ENCODE results near the gene DDAH1.
"Not testable (repeated sequence)": the region's sequence is repeated elsewhere in the genome, so short reads cannot be mapped to it uniquely, and the experiment has no call there.

Gene DDAH1

GRCh38 chr1:85347908-85348307, 117.1 kb downstream of the DDAH1 start:
- no peak overlapping the region for H3K27ac ChIP-seq
- CTCF ChIA-PET: interaction anchor here (0.7 kb wide), 1 partner anchor 9 kb away, joined by 3 read pairs; no protein-coding TSS in a partner anchor
- POLR2A ChIA-PET (ENCODE audit: low non-redundant PET): no interaction called here
- no peak for DNase-seq (ENCODE audit: low spot score)
- no peak for TF ChIP-seq CTCF (conservative IDR thresholded peaks at IDR 0.05; ENCODE audit: low read depth)

- CTCF ChIA-PET: not testable (repeated sequence)
These were observed 117.7 kb downstream of the DDAH1 start for GRCh38 chr1:85347275-85347674.

GRCh38 chr1:85344256-85344694, 120.7 kb downstream of the DDAH1 start:
- TF ChIP-seq CTCF (conservative IDR thresholded peaks at IDR 0.05; ENCODE audit: low read depth): peak; percentile 59
- CTCF ChIA-PET: interaction anchor here (0.5 to 1.7 kb wide), 9 partner anchors 8 to 349 kb away, joined by 3 to 6 read pairs (median 4); no protein-coding TSS in a partner anchor
- DNase-seq (ENCODE audit: low spot score): peak; percentile 56
- H3K27ac ChIP-seq: no peak overlapping the region; the same call in 1 of the 2 replicates
- POLR2A ChIA-PET (ENCODE audit: low non-redundant PET): no interaction called here

More at GRCh38 chr1:85347275-85347674, 117.7 kb downstream of the DDAH1 start:
- POLR2A ChIA-PET (ENCODE audit: low non-redundant PET); DNase-seq (ENCODE audit: low spot score); H3K27ac ChIP-seq: not testable (repeated sequence)

- no peak for TF ChIP-seq CTCF (conservative IDR thresholded peaks at IDR 0.05; ENCODE audit: low read depth)
- H3K27ac ChIP-seq: no peak overlapping the region
- ChIA-PET POLR2A (ENCODE audit: low non-redundant PET) (no interaction called here), CTCF (interaction anchor here (0.6 to 1.7 kb wide), 8 partner anchors 9 to 350 kb away, joined by 3 to 6 read pairs (median 4); no protein-coding TSS in a partner anchor)
- DNase-seq (ENCODE audit: low spot score): no peak
These were observed 121.2 kb downstream of the DDAH1 start for GRCh38 chr1:85343612-85344255.

GRCh38 chr1:85343213-85343611, 121.7 kb downstream of the DDAH1 start:
- ChIA-PET POLR2A (ENCODE audit: low non-redundant PET) (no interaction called here), CTCF (interaction anchor here (0.8 to 1.3 kb wide), 3 partner anchors 9 to 92 kb away, joined by 3 to 6 read pairs (median 4); no protein-coding TSS in a partner anchor)
- no peak for TF ChIP-seq CTCF (conservative IDR thresholded peaks at IDR 0.05; ENCODE audit: low read depth)
- H3K27ac ChIP-seq: no peak overlapping the region
- no peak for DNase-seq (ENCODE audit: low spot score)

GRCh38 chr1:85342207-85342606, 122.8 kb downstream of the DDAH1 start:
- CTCF ChIA-PET: no interaction called here
- POLR2A ChIA-PET (ENCODE audit: low non-redundant PET): no interaction called here
- DNase-seq (ENCODE audit: low spot score): no peak
- no peak for TF ChIP-seq CTCF (conservative IDR thresholded peaks at IDR 0.05; ENCODE audit: low read depth)
- no peak overlapping the region for H3K27ac ChIP-seq

GRCh38 chr1:85340427-85340826, 124.5 kb downstream of the DDAH1 start:
- H3K27ac ChIP-seq: no peak overlapping the region
- TF ChIP-seq CTCF (conservative IDR thresholded peaks at IDR 0.05; ENCODE audit: low read depth): no peak
- DNase-seq (ENCODE audit: low spot score): no peak
- ChIA-PET POLR2A (ENCODE audit: low non-redundant PET) (no interaction called here), CTCF (interaction anchor here (0.7 kb wide), 2 partner anchors 57 to 190 kb away, joined by 3 to 5 read pairs; no protein-coding TSS in a partner anchor)

Data from RWPE1 (cell line).